ENCODE results near the gene HYAL2. TPM values are rescaled to one million over a fixed set of nuclear protein-coding genes. Genes with fewer than 3 reads are reported as not detected.

The HYAL2 gene
- total and polyA plus RNA-seq, 7 donors, result 20.6 to 61.7 (median 27.2) TPM

GRCh38 chr3:50355829-50356552, 33.4 kb upstream of the HYAL2 start:
- peaks cover 5 to 47% of the 10 kb centered on the region in 2 donors for H3K36me3 ChIP-seq (ENCODE audit: insufficient read depth in 1 of 2, low read depth in 1 of 2)
- H3K4me3 ChIP-seq, result peak overlapping the region; percentile 82

GRCh38 chr3:50354850-50355249, 32.3 kb upstream of the HYAL2 start:
- Histone ChIP-seq H3K36me3 (ENCODE audit: insufficient read depth in 1 of 2, low read depth in 1 of 2) (peaks cover 5 to 47% of the 10 kb centered on the region in 2 donors), H3K4me1 (peaks cover 55% of the 10 kb centered on the region), H3K9me3 (no peaks in the 10 kb centered on the region), H3K27ac (no peak overlapping the region), H3K27me3 (ENCODE audit: insufficient read depth in 3 of 3, low read length in 2 of 3) (no peaks in the 10 kb centered on the region), H3K4me3 (no peak overlapping the region)
- WGBS, 3 donors, result 71 to 81% (median 75%) methylated on average over 7 of the region's 7 CpGs
- intact Hi-C loops (cut with DNase I), result no loop called here
- DNase-seq (no peak), ATAC-seq (no peak)
- TF ChIP-seq CTCF (IDR thresholded peaks at IDR 0.05), result no peak

More at GRCh38 chr3:50355829-50356552, 33.4 kb upstream of the HYAL2 start:
- WGBS, 3 donors, result 33 to 48% (median 36%) methylated on average over 5 of the region's 5 CpGs
- TF ChIP-seq CTCF (IDR thresholded peaks at IDR 0.05), result no peak
- no peak for DNase-seq
- no peaks in the 10 kb centered on the region for H3K9me3 ChIP-seq
- peaks cover 55% of the 10 kb centered on the region for H3K4me1 ChIP-seq
- H3K27me3 ChIP-seq (ENCODE audit: insufficient read depth in 3 of 3, low read length in 2 of 3), result no peaks in the 10 kb centered on the region
- H3K27ac ChIP-seq, result peak overlapping the region; percentile 95
- intact Hi-C loops (cut with DNase I), result no loop called here
- ATAC-seq, result no peak

GRCh38 chr3:50354186-50354764, 31.7 kb upstream of the HYAL2 start:
- intact Hi-C loops (cut with DNase I), result no loop called here

GRCh38 chr3:50353245-50354004, 30.9 kb upstream of the HYAL2 start:
- peaks cover 5 to 55% of the 10 kb centered on the region in 2 donors for H3K36me3 ChIP-seq (ENCODE audit: insufficient read depth in 1 of 2, low read depth in 1 of 2)
- H3K4me1 ChIP-seq, result peaks cover 62% of the 10 kb centered on the region
- ATAC-seq (no peak), DNase-seq (no peak)
- whole genome bisulfite sequencing, 3 donors, result 64 to 80% (median 68%) methylated on average over 12 of the region's 12 CpGs
- H3K27me3 ChIP-seq (ENCODE audit: insufficient read depth in 3 of 3, low read length in 2 of 3), result no peaks in the 10 kb centered on the region
- intact Hi-C loops (cut with DNase I), result no loop called here
- H3K27ac ChIP-seq, result no peak overlapping the region
- no peaks in the 10 kb centered on the region for H3K9me3 ChIP-seq
- no peak overlapping the region for H3K4me3 ChIP-seq
- no peak for TF ChIP-seq CTCF (IDR thresholded peaks at IDR 0.05)

More at GRCh38 chr3:50354186-50354764, 31.7 kb upstream of the HYAL2 start:
- WGBS, 3 donors, result 74 to 79% (median 75%) methylated on average over 5 of the region's 5 CpGs
- Histone ChIP-seq H3K27me3 (ENCODE audit: insufficient read depth in 3 of 3, low read length in 2 of 3) (no peaks in the 10 kb centered on the region), H3K36me3 (ENCODE audit: insufficient read depth in 1 of 2, low read depth in 1 of 2) (peaks cover 5 to 47% of the 10 kb centered on the region in 2 donors), H3K27ac (no peak overlapping the region), H3K9me3 (no peaks in the 10 kb centered on the region), H3K4me3 (no peak overlapping the region), H3K4me1 (peaks cover 61% of the 10 kb centered on the region)
- TF ChIP-seq CTCF (IDR thresholded peaks at IDR 0.05), result no peak
- ATAC-seq (no peak), DNase-seq (no peak)

Measured in psoas muscle (tissue), 8 donors.